GM12865 (cell line): ENCODE results near the gene SLC7A6OS.

Experiments used
- DNase-seq: peaks from one replicate; pipeline ENCODE4 v3.0.0; 2010; ENCODE audit warnings: low read depth
- H3K4me3 ChIP-seq: 2 replicates; pipeline ENCODE4 v1.5.1; 2011; ENCODE audit warnings: mild to moderate bottlenecking, low read depth, low read length, control low read depth
- TF ChIP-seq, protein P1 (sequence below): IDR thresholded peaks from 2 replicates; pipeline ENCODE4 v1.5.1; 2011; ENCODE audit warnings: low read length, control low read depth, low read depth, inconsistent platforms; ENCODE audit not compliant: insufficient read depth; ENCODE audit errors: missing control alignments

Gene SLC7A6OS

DNA sequence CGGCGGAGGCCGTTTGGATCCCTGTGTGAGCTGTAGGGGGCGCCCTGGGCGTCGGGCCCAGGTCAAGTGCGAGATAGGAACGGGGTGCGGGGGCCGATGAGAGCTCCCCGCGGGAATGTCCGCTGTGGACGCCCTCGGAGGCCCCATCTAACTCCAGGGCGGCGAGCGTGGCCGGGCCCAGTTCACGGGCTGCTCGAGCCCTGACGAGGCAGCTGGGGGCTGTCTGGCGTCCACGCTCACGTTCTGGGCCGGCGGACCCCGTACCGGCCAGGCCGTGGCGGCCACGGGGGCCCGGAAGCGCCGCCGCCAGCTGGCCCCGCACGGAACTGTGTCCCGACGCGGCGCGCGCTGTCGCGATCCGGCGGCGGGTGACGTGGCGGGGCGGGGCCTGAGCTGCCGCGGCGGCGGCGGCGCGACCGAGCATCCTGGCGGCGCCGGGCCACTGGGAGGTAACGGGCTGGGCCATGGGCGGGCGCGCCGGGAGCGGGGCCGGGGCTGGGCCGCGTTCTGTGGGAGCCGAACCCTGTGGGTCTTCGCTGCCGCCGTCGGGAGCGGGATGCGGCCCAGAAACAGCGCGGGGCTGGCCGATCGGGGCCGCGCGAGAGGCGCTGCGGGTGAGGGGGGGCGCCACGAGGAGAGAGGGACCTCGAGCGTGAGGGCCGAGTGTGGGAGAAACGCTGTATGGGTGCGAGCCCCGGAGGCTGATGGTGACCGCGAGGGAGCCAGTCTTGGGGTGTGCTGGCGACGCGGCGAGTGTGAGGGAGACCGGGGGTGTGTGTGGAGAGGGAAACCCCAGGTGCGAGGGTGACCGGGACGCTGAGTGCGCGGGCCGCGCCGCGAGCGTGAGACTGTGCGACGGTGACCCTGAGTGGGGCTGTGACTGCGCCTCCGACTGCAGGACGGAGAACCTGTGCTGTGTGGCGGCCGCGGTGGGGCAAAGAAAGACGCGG, 46.3 kb downstream of the SLC7A6OS start, which contains the start of gene SLC7A6:
Gene SLC7A6, plus strand, starts transcription at position 399 of the 950 bp plus-strand sequence. CDS start 10,201 bp downstream, outside the sequence.
- peak; percentile 92 for DNase-seq

DNA sequence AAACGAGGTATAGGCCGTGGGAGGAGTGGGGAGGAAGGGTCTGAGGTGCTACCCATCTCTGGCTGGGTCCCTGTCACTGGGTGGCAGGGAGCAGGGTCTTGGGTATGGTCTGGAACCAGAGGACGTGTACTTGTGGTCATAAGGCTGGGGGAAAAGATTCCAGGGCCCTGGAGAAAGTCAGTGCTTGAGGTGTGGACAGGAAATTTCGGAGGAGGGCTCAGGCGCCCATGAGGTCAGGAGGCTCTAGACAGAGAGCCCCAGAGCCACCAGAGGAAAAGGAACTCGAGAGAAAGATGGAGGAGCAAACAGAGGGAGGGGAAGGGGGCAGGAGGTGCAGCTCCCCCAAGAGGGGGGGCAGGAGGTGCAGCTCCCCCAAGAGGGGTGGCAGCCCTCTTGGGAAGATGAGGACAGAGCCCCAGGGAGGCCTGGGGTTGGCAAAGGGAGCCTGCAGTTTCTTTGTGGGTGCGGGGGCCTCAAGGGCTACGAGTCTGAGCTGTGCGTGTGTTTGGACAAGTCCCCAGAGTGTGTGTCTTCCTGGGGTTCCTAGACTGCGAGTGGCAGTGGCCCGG, 47.1 kb downstream of the SLC7A6OS start:
- TF ChIP-seq, protein P1, sequence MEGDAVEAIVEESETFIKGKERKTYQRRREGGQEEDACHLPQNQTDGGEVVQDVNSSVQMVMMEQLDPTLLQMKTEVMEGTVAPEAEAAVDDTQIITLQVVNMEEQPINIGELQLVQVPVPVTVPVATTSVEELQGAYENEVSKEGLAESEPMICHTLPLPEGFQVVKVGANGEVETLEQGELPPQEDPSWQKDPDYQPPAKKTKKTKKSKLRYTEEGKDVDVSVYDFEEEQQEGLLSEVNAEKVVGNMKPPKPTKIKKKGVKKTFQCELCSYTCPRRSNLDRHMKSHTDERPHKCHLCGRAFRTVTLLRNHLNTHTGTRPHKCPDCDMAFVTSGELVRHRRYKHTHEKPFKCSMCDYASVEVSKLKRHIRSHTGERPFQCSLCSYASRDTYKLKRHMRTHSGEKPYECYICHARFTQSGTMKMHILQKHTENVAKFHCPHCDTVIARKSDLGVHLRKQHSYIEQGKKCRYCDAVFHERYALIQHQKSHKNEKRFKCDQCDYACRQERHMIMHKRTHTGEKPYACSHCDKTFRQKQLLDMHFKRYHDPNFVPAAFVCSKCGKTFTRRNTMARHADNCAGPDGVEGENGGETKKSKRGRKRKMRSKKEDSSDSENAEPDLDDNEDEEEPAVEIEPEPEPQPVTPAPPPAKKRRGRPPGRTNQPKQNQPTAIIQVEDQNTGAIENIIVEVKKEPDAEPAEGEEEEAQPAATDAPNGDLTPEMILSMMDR = no peak
- no peak for DNase-seq
- peak overlapping the region; percentile 72 for H3K4me3 ChIP-seq

More for the DNA sequence above, 46.3 kb downstream of the SLC7A6OS start, which contains the start of gene SLC7A6:
- H3K4me3 ChIP-seq = peak within 1 kb of the TSS; percentile 72
- TF ChIP-seq, protein P1 = peak; percentile 75

DNA sequence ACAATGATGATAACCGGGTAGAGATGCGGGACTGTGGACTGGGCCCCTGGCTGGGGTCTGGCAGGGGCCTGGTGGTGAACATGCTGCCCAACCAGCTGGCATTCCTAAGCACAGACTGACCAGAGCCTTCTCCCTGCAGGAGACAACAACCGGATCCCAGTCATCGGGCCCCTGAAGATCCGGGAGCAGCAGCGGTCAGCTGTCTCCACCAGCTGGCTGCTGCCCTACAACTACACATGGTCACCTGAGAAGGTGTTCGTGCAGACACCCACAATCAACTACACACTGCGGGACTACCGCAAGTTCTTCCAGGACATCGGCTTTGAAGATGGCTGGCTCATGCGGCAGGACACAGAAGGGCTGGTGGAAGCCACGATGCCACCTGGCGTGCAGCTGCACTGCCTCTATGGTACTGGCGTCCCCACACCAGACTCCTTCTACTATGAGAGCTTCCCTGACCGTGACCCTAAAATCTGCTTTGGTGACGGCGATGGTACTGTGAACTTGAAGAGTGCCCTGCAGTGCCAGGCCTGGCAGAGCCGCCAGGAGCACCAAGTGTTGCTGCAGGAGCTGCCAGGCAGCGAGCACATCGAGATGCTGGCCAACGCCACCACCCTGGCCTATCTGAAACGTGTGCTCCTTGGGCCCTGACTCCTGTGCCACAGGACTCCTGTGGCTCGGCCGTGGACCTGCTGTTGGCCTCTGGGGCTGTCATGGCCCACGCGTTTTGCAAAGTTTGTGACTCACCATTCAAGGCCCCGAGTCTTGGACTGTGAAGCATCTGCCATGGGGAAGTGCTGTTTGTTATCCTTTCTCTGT, 51.5 kb downstream of the SLC7A6OS start:
- no peak for DNase-seq
- TF ChIP-seq, protein P1 = no peak
- H3K4me3 ChIP-seq = no peak overlapping the region

DNA sequence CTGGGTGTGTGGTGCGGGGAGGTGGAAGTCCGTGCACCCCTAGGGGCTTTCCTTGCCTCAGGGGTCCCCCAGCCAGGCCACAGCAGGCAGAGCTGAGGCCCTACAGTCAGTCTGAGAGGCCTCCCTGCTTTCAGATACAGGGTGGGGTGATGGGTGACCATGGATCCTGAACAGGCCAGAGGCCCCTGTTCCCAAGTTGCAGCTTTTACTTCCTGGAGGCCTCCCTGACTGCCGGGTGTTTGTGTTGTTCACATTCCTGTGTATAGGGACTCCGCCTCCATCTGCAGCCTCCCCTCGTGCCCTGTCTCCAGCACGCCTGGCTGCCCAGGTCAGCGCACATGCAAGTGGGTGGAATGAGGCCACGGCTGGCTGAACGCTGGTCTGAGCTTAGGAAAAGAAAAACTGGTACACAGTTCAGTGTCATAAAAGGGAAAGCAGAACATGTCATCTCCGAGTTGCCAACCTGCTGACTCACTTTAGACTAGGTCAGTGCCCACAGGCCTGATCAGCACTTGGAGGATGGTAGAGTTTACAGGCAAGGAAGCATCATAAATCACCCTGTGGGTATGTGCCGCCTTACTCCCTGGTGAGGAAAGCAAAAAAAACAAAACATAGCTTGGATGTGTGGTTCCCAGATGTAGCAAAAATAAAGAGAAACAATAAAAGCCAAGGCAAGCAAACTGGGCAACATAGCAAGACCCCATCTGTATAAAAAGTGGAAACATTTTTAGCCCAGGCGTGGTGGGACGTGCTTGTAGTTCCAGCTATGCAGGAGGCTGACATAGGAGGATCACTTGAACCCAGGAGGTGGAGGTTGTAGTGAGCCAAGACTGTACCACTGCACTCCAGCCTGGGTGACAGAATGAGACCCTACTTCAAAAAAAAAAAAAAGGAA, 52.6 kb downstream of the SLC7A6OS start:
- TF ChIP-seq, protein P1 = no peak
- H3K4me3 ChIP-seq = no peak overlapping the region
- no peak for DNase-seq

DNA sequence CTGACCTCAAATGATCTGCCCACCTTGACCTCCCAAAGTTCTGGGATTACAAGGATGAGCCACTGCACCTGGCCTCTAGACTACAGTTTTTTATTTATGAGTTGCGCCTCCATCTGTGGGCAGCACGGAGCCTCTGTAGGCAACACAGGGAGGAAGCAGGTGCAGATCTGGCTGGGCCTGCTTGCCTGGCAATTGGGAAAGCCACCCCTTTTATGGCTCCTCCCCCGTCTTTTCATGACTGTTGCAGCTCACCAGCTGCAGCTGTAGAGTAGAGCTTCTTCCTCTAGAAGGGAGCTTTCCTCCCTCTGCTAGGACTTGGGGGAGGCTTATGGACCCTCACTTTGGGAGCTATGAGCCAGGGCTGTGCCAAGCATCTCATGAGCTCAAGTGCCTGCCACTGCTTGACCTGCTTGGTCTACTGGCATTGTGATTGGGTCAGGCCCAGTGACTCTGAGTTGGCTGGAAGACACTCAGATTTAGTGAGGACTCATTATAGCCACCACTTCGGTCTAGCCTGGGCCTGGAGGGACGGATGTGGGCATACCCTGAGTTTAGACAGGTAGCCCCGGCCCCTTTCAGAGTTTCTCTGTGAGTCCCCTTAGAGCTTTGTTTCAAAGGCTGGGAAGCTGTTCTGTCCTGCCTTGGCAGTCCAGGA, 53.4 kb downstream of the SLC7A6OS start:
- TF ChIP-seq, protein P1 = no peak
- H3K4me3 ChIP-seq = no peak overlapping the region
- DNase-seq = peak; percentile 70
